Panc1 (cell line): ENCODE data around the gene ITGB1. TPM values are rescaled to one million over a fixed set of nuclear protein-coding genes. Genes with fewer than 3 reads are reported as not detected.

Experiments used
- ATAC-seq: fragments of 200-7000 bp; cut with Tn5 transposase; 2 replicates; pipeline ENCODE4 v1.9.1; 2020; ENCODE audit warnings: mild to moderate bottlenecking, moderate library complexity
- BruUV-seq: library from RNA; stranded (reverse); fragments of 400-500 nt; replicated peaks from 2 replicates; lab custom pipeline; 2021; lab: Mats Ljungman, UMichigan
- CTCF ChIA-PET: fragments of 300-600 bp; sonication (Branson Sonifier 250); formaldehyde crosslinking; loops from one replicate; lab custom pipeline; 2022; ENCODE audit warnings: antibody characterized with exemption; lab: Charles Lee
- POLR2A ChIA-PET: fragments of 300-600 bp; sonication (Branson Sonifier 250); formaldehyde crosslinking; loops from one replicate; lab custom pipeline; 2022; ENCODE audit warnings: antibody characterized with exemption; lab: Charles Lee
- DNase-seq: peaks from one replicate; pipeline ENCODE4 v3.0.0-alpha.2; 2010; ENCODE audit warnings: low read depth, low spot score
- H3K27ac ChIP-seq: 2 replicates; pipeline ENCODE4 v1.5.1; 2011; ENCODE audit warnings: mild to moderate bottlenecking, low read length, inconsistent platforms
- H3K27me3 ChIP-seq: fragments of 200-500 bp; sonication (Bioruptor generic); 2 replicates; pipeline ENCODE4 v1.6.0; 2014; ENCODE audit warnings: low read length, inconsistent platforms; ENCODE audit not compliant: control insufficient read depth, insufficient read depth
- H3K36me3 ChIP-seq: fragments of 200-500 bp; sonication (Bioruptor generic); 2 replicates; pipeline ENCODE4 v1.5.1; 2014; ENCODE audit warnings: inconsistent platforms, mild to moderate bottlenecking, low read length, moderate library complexity; ENCODE audit not compliant: control insufficient read depth, insufficient read depth
- H3K4me1 ChIP-seq: 2 replicates; pipeline ENCODE4 v1.5.1; 2011; ENCODE audit warnings: inconsistent platforms, mild to moderate bottlenecking, low read length, moderate library complexity; ENCODE audit not compliant: control insufficient read depth, insufficient read depth
- H3K4me3 ChIP-seq, 2 experiments: 2 replicates each; pipeline ENCODE4 v1.5.1; 2011 to 2012; ENCODE audit warnings: low read depth in 2 of 2, low read length in 2 of 2, mild to moderate bottlenecking in 2 of 2, inconsistent platforms in 1 of 2, moderate library complexity in 1 of 2
- H3K9me3 ChIP-seq: fragments of 200-500 bp; sonication (Bioruptor generic); 2 replicates; pipeline ENCODE4 v1.5.1; 2014; ENCODE audit warnings: low read depth, mild to moderate bottlenecking, inconsistent platforms, low read length, moderate library complexity; ENCODE audit not compliant: control insufficient read depth, insufficient read depth
- POLR2AphosphoS5 ChIP-seq: IDR thresholded peaks from 2 replicates; pipeline ENCODE4 v1.6.1; 2012; ENCODE audit warnings: mild to moderate bottlenecking, low read depth, low read length, moderate library complexity
- SIN3A ChIP-seq: IDR thresholded peaks from 2 replicates; pipeline ENCODE4 v1.6.1; 2012; ENCODE audit warnings: low read depth, mild to moderate bottlenecking, low read length, moderate library complexity, borderline replicate concordance; ENCODE audit not compliant: insufficient read depth
- TCF7L2 ChIP-seq: IDR thresholded peaks from 2 replicates; pipeline ENCODE4 v1.6.1; 2011; ENCODE audit warnings: mild to moderate bottlenecking, low read depth, low read length, inconsistent platforms
- in situ Hi-C: cut with HindIII; loops from 2 replicates; pipeline ENCODE4 v1.10.0; 2016; ENCODE audit warnings: low sequenced_read_pairs, low pct_unique_long_range_greater_than_20kb
- intact Hi-C: fragments of 100-400 bp; cut with micrococcal nuclease; formaldehyde crosslinking; loops from one replicate; pipeline ENCODE4 v1.10.0; 2022; ENCODE audit not compliant: unreplicated experiment
- total RNA-seq: library from RNA; stranded (reverse); gene quantifications from one replicate; pipeline ENCODE4 v1.2.1, GENCODE V29; 2021; ENCODE audit not compliant: unreplicated experiment
- TF ChIP-seq, protein P1 (sequence below): fragments of 450-650 bp; IDR thresholded peaks from 2 replicates; pipeline ENCODE4 v1.5.1; 2017; ENCODE audit warnings: mild to moderate bottlenecking
- TF ChIP-seq, protein P2 (sequence below), 2 experiments: IDR thresholded peaks; 2 replicates each; pipeline ENCODE4 v1.6.1; 2011 to 2012; ENCODE audit warnings: low read depth in 2 of 2, control low read depth in 1 of 2, low read length in 1 of 2, mild to moderate bottlenecking in 1 of 2, moderate library complexity in 1 of 2; ENCODE audit not compliant: insufficient read depth in 1 of 2

Gene ITGB1
- total RNA-seq, 1 experiment from 2014 or later: 803 TPM

DNA sequence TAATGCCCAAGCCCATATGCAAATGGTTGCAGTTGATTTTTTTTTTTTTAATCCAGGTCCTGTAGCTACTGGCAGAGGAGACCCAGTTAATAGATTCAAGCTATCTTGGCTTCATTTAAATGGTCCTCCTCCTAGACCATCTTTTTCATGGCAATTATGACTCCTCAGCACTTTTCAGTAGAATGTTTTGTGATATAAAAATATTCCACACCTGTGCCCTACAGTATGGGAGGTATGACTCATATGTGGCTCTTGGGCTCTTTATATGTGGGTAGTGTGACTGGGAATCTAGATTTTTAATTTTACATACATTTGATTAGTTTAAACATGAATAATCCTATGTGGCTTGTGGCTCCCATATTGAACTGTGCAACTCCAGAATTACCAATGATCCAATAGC is 80.1 kb downstream of the ITGB1 start:
- H3K9me3 ChIP-seq: no peaks in the 10 kb centered on the region
- no TSS peak for BruUV-seq
- no peaks in the 10 kb centered on the region for H3K27me3 ChIP-seq
- ChIA-PET POLR2A (interaction anchor here (1.2 kb wide), 1 partner anchor 14 kb away, joined by 7 read pairs; no protein-coding TSS in a partner anchor), CTCF (interaction anchor here (0.6 kb wide), 1 partner anchor 315 kb away, joined by 3 read pairs; no protein-coding TSS in a partner anchor)
- no peak overlapping the region for H3K27ac ChIP-seq
- no peaks in the 10 kb centered on the region for H3K36me3 ChIP-seq
- H3K4me3 ChIP-seq: no peak overlapping the region
- intact Hi-C loops: no loop called here
- DNase-seq: no peak
- TF ChIP-seq POLR2AphosphoS5: no peak
- no peak for TF ChIP-seq TCF7L2
- TF ChIP-seq, protein P1, sequence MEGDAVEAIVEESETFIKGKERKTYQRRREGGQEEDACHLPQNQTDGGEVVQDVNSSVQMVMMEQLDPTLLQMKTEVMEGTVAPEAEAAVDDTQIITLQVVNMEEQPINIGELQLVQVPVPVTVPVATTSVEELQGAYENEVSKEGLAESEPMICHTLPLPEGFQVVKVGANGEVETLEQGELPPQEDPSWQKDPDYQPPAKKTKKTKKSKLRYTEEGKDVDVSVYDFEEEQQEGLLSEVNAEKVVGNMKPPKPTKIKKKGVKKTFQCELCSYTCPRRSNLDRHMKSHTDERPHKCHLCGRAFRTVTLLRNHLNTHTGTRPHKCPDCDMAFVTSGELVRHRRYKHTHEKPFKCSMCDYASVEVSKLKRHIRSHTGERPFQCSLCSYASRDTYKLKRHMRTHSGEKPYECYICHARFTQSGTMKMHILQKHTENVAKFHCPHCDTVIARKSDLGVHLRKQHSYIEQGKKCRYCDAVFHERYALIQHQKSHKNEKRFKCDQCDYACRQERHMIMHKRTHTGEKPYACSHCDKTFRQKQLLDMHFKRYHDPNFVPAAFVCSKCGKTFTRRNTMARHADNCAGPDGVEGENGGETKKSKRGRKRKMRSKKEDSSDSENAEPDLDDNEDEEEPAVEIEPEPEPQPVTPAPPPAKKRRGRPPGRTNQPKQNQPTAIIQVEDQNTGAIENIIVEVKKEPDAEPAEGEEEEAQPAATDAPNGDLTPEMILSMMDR: no peak
- TF ChIP-seq SIN3A: no peak
- TF ChIP-seq, protein P2, sequence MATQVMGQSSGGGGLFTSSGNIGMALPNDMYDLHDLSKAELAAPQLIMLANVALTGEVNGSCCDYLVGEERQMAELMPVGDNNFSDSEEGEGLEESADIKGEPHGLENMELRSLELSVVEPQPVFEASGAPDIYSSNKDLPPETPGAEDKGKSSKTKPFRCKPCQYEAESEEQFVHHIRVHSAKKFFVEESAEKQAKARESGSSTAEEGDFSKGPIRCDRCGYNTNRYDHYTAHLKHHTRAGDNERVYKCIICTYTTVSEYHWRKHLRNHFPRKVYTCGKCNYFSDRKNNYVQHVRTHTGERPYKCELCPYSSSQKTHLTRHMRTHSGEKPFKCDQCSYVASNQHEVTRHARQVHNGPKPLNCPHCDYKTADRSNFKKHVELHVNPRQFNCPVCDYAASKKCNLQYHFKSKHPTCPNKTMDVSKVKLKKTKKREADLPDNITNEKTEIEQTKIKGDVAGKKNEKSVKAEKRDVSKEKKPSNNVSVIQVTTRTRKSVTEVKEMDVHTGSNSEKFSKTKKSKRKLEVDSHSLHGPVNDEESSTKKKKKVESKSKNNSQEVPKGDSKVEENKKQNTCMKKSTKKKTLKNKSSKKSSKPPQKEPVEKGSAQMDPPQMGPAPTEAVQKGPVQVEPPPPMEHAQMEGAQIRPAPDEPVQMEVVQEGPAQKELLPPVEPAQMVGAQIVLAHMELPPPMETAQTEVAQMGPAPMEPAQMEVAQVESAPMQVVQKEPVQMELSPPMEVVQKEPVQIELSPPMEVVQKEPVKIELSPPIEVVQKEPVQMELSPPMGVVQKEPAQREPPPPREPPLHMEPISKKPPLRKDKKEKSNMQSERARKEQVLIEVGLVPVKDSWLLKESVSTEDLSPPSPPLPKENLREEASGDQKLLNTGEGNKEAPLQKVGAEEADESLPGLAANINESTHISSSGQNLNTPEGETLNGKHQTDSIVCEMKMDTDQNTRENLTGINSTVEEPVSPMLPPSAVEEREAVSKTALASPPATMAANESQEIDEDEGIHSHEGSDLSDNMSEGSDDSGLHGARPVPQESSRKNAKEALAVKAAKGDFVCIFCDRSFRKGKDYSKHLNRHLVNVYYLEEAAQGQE (IDR thresholded peaks at IDR 0.05; ENCODE audit: insufficient read depth in 1 of 2, low read depth in 2 of 2, low read length in 1 of 2): no peak
- H3K4me1 ChIP-seq: no peaks in the 10 kb centered on the region
- no peak for ATAC-seq
- in situ Hi-C loops: no loop called here

DNA sequence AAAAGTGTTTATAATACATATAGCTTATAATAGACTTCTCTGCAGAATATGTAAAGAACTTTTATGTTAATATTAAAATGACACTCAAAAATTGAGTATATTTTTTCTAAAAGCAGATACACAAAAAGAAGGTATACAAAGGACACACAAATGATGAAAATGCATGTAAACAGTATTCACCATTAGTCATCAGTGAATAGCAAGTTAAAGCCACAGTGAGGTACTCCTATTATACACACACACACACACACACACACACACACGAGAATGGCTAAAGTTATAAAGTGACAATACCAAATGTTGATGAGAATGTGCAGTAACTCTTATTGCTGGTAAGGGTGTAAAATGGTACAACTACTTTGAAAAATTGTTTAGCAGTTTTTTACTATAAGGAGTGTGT is 92.9 kb downstream of the ITGB1 start:
- no peaks in the 10 kb centered on the region for H3K9me3 ChIP-seq
- ATAC-seq: no peak
- H3K27ac ChIP-seq: no peak overlapping the region
- no peak for TF ChIP-seq SIN3A
- no peak overlapping the region for H3K4me3 ChIP-seq
- no peak for DNase-seq
- intact Hi-C loops (no loop called here), in situ Hi-C loops (no loop called here)
- H3K36me3 ChIP-seq: no peaks in the 10 kb centered on the region
- BruUV-seq: no TSS peak
- no peaks in the 10 kb centered on the region for H3K27me3 ChIP-seq
- CTCF ChIA-PET: no interaction called here
- no peaks in the 10 kb centered on the region for H3K4me1 ChIP-seq
- POLR2A ChIA-PET: no interaction called here

DNA sequence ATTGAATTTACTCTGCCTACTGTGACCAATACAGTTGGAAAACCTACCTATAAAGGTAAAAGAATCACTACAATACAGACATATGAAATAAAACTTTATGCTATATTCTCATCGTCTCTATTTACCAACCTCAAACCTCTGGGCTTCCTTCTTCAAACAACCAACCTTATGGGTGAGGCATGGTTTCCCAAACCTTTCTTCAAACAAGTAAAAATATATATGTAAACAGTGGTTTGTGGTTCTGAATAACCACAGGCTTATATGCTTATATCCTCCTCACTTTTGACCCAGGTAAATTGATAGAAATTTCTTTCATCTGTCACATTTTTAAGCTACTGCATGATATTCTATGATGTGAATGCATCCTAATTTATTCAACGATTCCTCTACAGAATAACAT is 103.6 kb downstream of the ITGB1 start:
- POLR2A ChIA-PET: no interaction called here
- intact Hi-C loops (no loop called here), in situ Hi-C loops (no loop called here)
- CTCF ChIA-PET: no interaction called here
- Histone ChIP-seq H3K36me3 (no peaks in the 10 kb centered on the region), H3K4me3 (no peak overlapping the region), H3K4me1 (0 out of 2 replicates have a peak, but pooled peaks cover 2% of the 10 kb centered on the region), H3K27me3 (no peaks in the 10 kb centered on the region), H3K9me3 (no peaks in the 10 kb centered on the region), H3K27ac (no peak overlapping the region)
- ATAC-seq: no peak
- TF ChIP-seq SIN3A (no peak), TCF7L2 (no peak), POLR2AphosphoS5 (no peak)
- TF ChIP-seq, protein P1: no peak
- TF ChIP-seq, protein P2 (IDR thresholded peaks at IDR 0.05; ENCODE audit: insufficient read depth in 1 of 2, low read depth in 2 of 2, low read length in 1 of 2): no peak
- no peak for DNase-seq
- BruUV-seq: no TSS peak
